Ovary (tissue), 3 donors: ENCODE measurements around the gene BCKDK.

ENCODE experiments used
- CTCF ChIP-seq, 3 donors: fragments of 450-650 bp in 2 of 3; fragments of 200-600 bp in 1 of 3; IDR thresholded peaks; one replicate each; pipeline versions ENCODE4 v1.5.1 to v1.8.0; 2016 to 2022; ENCODE audit warnings: antibody characterized with exemption in 3 of 3, mild to moderate bottlenecking in 1 of 3
- POLR2A ChIP-seq: fragments of 450-650 bp; IDR thresholded peaks from one replicate; pipeline ENCODE4 v1.6.1; 2017; ENCODE audit warnings: antibody characterized with exemption, mild to moderate bottlenecking, moderate library complexity
- donor health status: DM: no; HTN: no; CAD: no.

GRCh38 chr16:31063495-31063842, 44.7 kb upstream of the BCKDK start:
- TF ChIP-seq CTCF (IDR thresholded peaks at IDR 0.05) (no peak), POLR2A (no peak)
